Measurements from ENCODE around the gene ADD2. TPM values are rescaled to one million over a fixed set of nuclear protein-coding genes. Genes with fewer than 3 reads are reported as not detected.

Gene ADD2
- total and polyA plus RNA-seq, 2 experiments from 2014 or later = 34.6 to 223 TPM

GRCh38 chr2:70779911-70780545 is 12.0 kb upstream of the ADD2 start:
- DNase-seq (ENCODE audit: low spot score) (no peak), ATAC-seq (no peak)
- Mint-ChIP-seq H3K27me3 (ENCODE audit: insufficient read depth, low read depth, poor library complexity) (peaks cover 11% of the 10 kb centered on the region), H3K4me1 (peaks cover 6% of the 10 kb centered on the region; the same call in 2 of the 3 replicates), H3K9me3 (no peaks in the 10 kb centered on the region), H3K36me3 (ENCODE audit: low read depth) (no peaks in the 10 kb centered on the region), H3K4me3 (no peak overlapping the region), H3K27ac (no peak overlapping the region)
- no peak overlapping the region for H2AFZ ChIP-seq
- H3K27ac ChIP-seq (ENCODE audit: low read depth) = no peak overlapping the region
- no peaks in the 10 kb centered on the region for H4K20me1 ChIP-seq (replicated peaks; ENCODE audit: insufficient read depth)
- H3K4me3 ChIP-seq = no peak overlapping the region
- H3F3A ChIP-seq (replicated peaks; ENCODE audit: low read depth) = no peaks in the 10 kb centered on the region
- H3K4me1 ChIP-seq (ENCODE audit: insufficient read depth) = no peaks in the 10 kb centered on the region
- H3K4me2 ChIP-seq = no peak overlapping the region
- H3K9me2 ChIP-seq (ENCODE audit: insufficient read depth) = no peaks in the 10 kb centered on the region
- H3K79me2 ChIP-seq (replicated peaks; ENCODE audit: insufficient read depth) = no peaks in the 10 kb centered on the region
- peaks cover 27% of the 10 kb centered on the region; the same call in 1 of the 2 replicates for H3K27me3 ChIP-seq (ENCODE audit: insufficient read depth)
- H3K36me3 ChIP-seq (ENCODE audit: insufficient read depth) = no peaks in the 10 kb centered on the region
- TF ChIP-seq ZNF114 (CRISPR knock-in tag; IDR thresholded peaks at IDR 0.05) (no peak), EZH2phosphoT487 (IDR thresholded peaks at IDR 0.05; ENCODE audit: unreplicated experiment) (no peak), EZH2 (IDR thresholded peaks at IDR 0.05; ENCODE audit: low read depth, unreplicated experiment) (no peak), CTCF (conservative IDR thresholded peaks at IDR 0.05; ENCODE audit: low read depth in 2 of 2) (no peak), ZNF331 (CRISPR knock-in tag; IDR thresholded peaks at IDR 0.05; ENCODE audit: low read depth) (no peak), ZNF462 (CRISPR knock-in tag; IDR thresholded peaks at IDR 0.05) (no peak), CREB1 (CRISPR knock-in tag; IDR thresholded peaks at IDR 0.05; ENCODE audit: low read depth) (no peak), NANOG (IDR thresholded peaks at IDR 0.05; ENCODE audit: borderline replicate concordance) (no peak), JUNB (IDR thresholded peaks at IDR 0.05; ENCODE audit: unreplicated experiment) (no peak), REST (IDR thresholded peaks at IDR 0.05; ENCODE audit: unreplicated experiment) (no peak), ETS1 (IDR thresholded peaks at IDR 0.05) (no peak)

Measured in GM23338 (cell line).